Karpas-422 (cell line): ENCODE data around the gene ARMC9. TPM values are rescaled to one million over a fixed set of nuclear protein-coding genes. Genes with fewer than 3 reads are reported as not detected.

Source experiments
- DNase-seq: peaks from one replicate; pipeline ENCODE4 v3.0.0-alpha.2; 2015
- H2AFZ ChIP-seq: fragments of 200-600 bp; sonication (generic); 2 replicates; pipeline ENCODE4 v1.6.1; 2014; ENCODE audit warnings: antibody characterized with exemption, low read length, mixed read lengths
- H3K27ac ChIP-seq: fragments of 200-600 bp; sonication (generic); 2 replicates; pipeline ENCODE4 v1.5.1; 2014; ENCODE audit warnings: mild to moderate bottlenecking, low read length, moderate library complexity
- H3K27me3 ChIP-seq: fragments of 200-600 bp; sonication (generic); 2 replicates; pipeline ENCODE4 v1.6.1; 2014; ENCODE audit warnings: low read length, mixed read lengths
- H3K36me3 ChIP-seq: fragments of 200-600 bp; sonication (generic); 2 replicates; pipeline ENCODE4 v1.6.1; 2014; ENCODE audit warnings: low read length, mixed read lengths; ENCODE audit not compliant: insufficient read depth
- H3K4me1 ChIP-seq: fragments of 200-600 bp; sonication (generic); 2 replicates; pipeline ENCODE4 v1.6.1; 2014; ENCODE audit warnings: mild to moderate bottlenecking, low read length, mixed read lengths
- H3K4me2 ChIP-seq: fragments of 200-600 bp; sonication (generic); 2 replicates; pipeline ENCODE4 v1.6.1; 2014; ENCODE audit warnings: low read length, low read depth, mild to moderate bottlenecking; ENCODE audit not compliant: poor library complexity, severe bottlenecking
- H3K4me3 ChIP-seq: fragments of 200-600 bp; sonication (generic); 2 replicates; pipeline ENCODE4 v1.5.1; 2014; ENCODE audit warnings: mild to moderate bottlenecking, antibody characterized with exemption, low read length, mixed read lengths
- H3K79me2 ChIP-seq: fragments of 200-600 bp; sonication (generic); 2 replicates; pipeline ENCODE4 v1.6.1; 2014; ENCODE audit warnings: mild to moderate bottlenecking, low read length, mixed read lengths
- H3K9ac ChIP-seq: fragments of 200-600 bp; sonication (generic); 2 replicates; pipeline ENCODE4 v1.6.0; 2014; ENCODE audit warnings: low read length
- H3K9me2 ChIP-seq: fragments of 200-600 bp; sonication (generic), shearing (Covaris generic); replicated peaks from 2 replicates; pipeline ENCODE4 v1.6.0; 2014; ENCODE audit warnings: mild to moderate bottlenecking, low read length, moderate library complexity; ENCODE audit not compliant: insufficient read depth
- H3K9me3 ChIP-seq: fragments of 300-700, 200-600 bp; sonication (generic); 2 replicates; pipeline ENCODE4 v1.6.1; 2014; ENCODE audit warnings: low read length, mixed read lengths
- H4K20me1 ChIP-seq: fragments of 200-600 bp; sonication (generic); 2 replicates; pipeline ENCODE4 v1.6.1; 2014; ENCODE audit warnings: mild to moderate bottlenecking, antibody characterized with exemption, low read length, low read depth; ENCODE audit not compliant: insufficient read depth
- total RNA-seq: library from RNA; depleted of rRNA; stranded (reverse); fragments of >200 nt; shearing (Covaris generic); gene quantifications from 2 replicates; pipeline ENCODE4 v1.2.3, GENCODE V29; 2014; ENCODE audit warnings: low replicate concordance

ARMC9 gene
- total RNA-seq, 1 experiment from 2014 or later: 7.7 TPM

DNA sequence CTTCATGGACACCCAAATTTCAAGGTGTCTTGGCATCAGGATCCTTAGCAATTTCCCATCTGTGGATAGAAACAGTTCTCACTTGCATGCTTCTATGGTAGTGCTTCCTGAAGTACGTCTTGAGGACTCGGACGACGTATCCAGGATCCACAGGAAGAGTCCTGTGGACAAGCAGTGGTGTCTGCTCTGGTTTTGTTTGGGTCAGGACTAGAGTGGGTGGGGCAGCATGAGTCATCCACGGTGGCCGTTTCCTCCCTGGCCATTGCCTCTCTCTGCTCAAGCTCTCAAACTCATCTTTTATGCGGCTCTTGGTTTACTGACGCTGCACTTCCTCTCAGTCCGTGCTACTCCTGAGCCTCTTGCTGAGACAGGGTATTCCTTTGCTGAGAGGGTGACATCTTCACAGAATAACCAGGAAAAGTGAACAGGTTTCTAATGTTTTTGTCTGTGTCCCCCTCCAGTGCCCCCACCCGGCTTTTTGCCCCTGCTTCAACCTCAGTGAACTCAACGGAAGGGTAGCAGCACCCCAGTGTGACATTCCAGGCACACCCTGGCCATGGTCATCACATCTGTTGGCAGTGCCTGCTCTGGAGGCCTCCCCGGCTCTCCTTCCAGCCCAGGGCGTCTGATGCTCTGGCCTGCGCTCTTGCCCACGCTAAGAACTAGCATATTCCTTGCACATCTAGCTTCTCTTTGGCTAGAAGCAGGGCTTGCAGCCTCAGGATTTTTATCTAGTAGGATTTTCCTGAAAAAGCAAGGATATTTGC lies 62.2 kb downstream of the ARMC9 start:
- Histone ChIP-seq H3K27me3 (no peaks in the 10 kb centered on the region), H3K36me3 (no peaks in the 10 kb centered on the region), H3K4me1 (no peaks in the 10 kb centered on the region), H2AFZ (no peak overlapping the region), H3K9me3 (no peaks in the 10 kb centered on the region), H3K9me2 (no peaks in the 10 kb centered on the region), H4K20me1 (no peaks in the 10 kb centered on the region), H3K4me2 (no peak overlapping the region), H3K27ac (no peak overlapping the region), H3K4me3 (no peak overlapping the region), H3K9ac (no peak overlapping the region), H3K79me2 (no peaks in the 10 kb centered on the region)
- no peak for DNase-seq

DNA sequence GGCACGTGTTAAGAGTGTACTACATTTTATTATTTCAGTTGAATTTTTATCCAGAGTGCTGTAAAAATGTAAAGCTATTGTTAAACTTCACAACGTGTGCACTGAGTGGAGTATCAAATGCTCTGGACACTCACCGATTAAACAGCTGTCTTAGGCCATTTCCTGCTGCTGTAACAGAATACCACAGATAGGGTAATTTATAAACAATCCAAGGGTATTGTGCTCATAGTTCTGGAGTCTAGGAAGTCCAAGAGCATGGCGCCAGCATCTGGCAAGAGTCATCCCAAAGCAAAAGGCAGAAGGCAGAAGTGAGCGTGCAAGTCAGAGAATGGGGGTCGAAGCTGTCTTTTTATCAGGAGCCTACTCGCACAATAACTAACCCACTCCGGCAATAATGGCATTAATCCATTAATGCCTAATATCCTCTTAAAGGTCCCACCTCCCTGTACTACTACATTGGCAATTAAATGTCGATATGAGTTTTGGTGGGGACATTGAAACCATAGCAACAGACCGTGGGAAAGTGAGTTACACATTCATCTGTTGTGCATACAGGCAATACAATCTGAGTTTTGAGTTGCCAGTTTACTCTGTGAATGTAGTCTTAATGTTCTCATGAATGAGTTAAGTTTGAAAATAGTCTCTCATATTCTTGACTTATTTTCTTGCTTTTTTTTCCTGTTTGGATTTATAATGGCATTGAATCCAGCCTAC lies 64.8 kb downstream of the ARMC9 start:
- H4K20me1 ChIP-seq: no peaks in the 10 kb centered on the region
- H3K36me3 ChIP-seq: no peaks in the 10 kb centered on the region
- H3K27ac ChIP-seq: no peak overlapping the region
- H3K4me1 ChIP-seq: no peaks in the 10 kb centered on the region
- no peak for DNase-seq
- H3K9me3 ChIP-seq: no peaks in the 10 kb centered on the region
- no peaks in the 10 kb centered on the region for H3K79me2 ChIP-seq
- no peaks in the 10 kb centered on the region for H3K9me2 ChIP-seq
- H3K27me3 ChIP-seq: no peaks in the 10 kb centered on the region
- H3K9ac ChIP-seq: no peak overlapping the region
- H2AFZ ChIP-seq: no peak overlapping the region
- H3K4me2 ChIP-seq: no peak overlapping the region
- H3K4me3 ChIP-seq: no peak overlapping the region

- H3K36me3 ChIP-seq: no peaks in the 10 kb centered on the region
Observed at GRCh38 chr2:231270221-231271114, 72.0 kb downstream of the ARMC9 start.

GRCh38 chr2:231272991-231273390 lies 74.6 kb downstream of the ARMC9 start:
- Histone ChIP-seq H3K9ac (no peak overlapping the region), H2AFZ (no peak overlapping the region), H3K9me2 (no peaks in the 10 kb centered on the region), H3K79me2 (no peaks in the 10 kb centered on the region), H3K36me3 (no peaks in the 10 kb centered on the region), H3K4me1 (no peaks in the 10 kb centered on the region), H3K4me3 (no peak overlapping the region), H3K9me3 (no peaks in the 10 kb centered on the region), H3K4me2 (no peak overlapping the region), H3K27ac (no peak overlapping the region), H4K20me1 (no peaks in the 10 kb centered on the region), H3K27me3 (no peaks in the 10 kb centered on the region)
- no peak for DNase-seq

More at GRCh38 chr2:231270221-231271114, 72.0 kb downstream of the ARMC9 start:
- Histone ChIP-seq H3K9me2 (no peaks in the 10 kb centered on the region), H3K79me2 (no peaks in the 10 kb centered on the region), H2AFZ (no peak overlapping the region), H3K27me3 (no peaks in the 10 kb centered on the region), H3K4me2 (no peak overlapping the region), H3K4me3 (no peak overlapping the region), H3K9ac (no peak overlapping the region), H3K4me1 (no peaks in the 10 kb centered on the region), H4K20me1 (no peaks in the 10 kb centered on the region), H3K27ac (no peak overlapping the region), H3K9me3 (no peaks in the 10 kb centered on the region)
- no peak for DNase-seq

- no peak overlapping the region for H3K9ac ChIP-seq
Observed at GRCh38 chr2:231276987-231277386, 78.6 kb downstream of the ARMC9 start.

GRCh38 chr2:231277962-231278361 lies 79.5 kb downstream of the ARMC9 start:
- Histone ChIP-seq H3K9ac (no peak overlapping the region), H3K4me1 (no peaks in the 10 kb centered on the region), H3K4me2 (no peak overlapping the region), H3K4me3 (no peak overlapping the region), H3K9me2 (no peaks in the 10 kb centered on the region), H3K9me3 (no peaks in the 10 kb centered on the region), H2AFZ (no peak overlapping the region), H3K36me3 (no peaks in the 10 kb centered on the region), H3K27me3 (no peaks in the 10 kb centered on the region), H3K79me2 (no peaks in the 10 kb centered on the region), H4K20me1 (no peaks in the 10 kb centered on the region), H3K27ac (no peak overlapping the region)
- DNase-seq: no peak

More at GRCh38 chr2:231276987-231277386, 78.6 kb downstream of the ARMC9 start:
- no peaks in the 10 kb centered on the region for H3K9me3 ChIP-seq
- no peaks in the 10 kb centered on the region for H4K20me1 ChIP-seq
- H3K4me2 ChIP-seq: no peak overlapping the region
- no peaks in the 10 kb centered on the region for H3K4me1 ChIP-seq
- no peaks in the 10 kb centered on the region for H3K36me3 ChIP-seq
- H3K27ac ChIP-seq: no peak overlapping the region
- no peaks in the 10 kb centered on the region for H3K79me2 ChIP-seq
- DNase-seq: no peak
- no peak overlapping the region for H2AFZ ChIP-seq
- H3K27me3 ChIP-seq: no peaks in the 10 kb centered on the region
- H3K4me3 ChIP-seq: no peak overlapping the region
- no peaks in the 10 kb centered on the region for H3K9me2 ChIP-seq

DNA sequence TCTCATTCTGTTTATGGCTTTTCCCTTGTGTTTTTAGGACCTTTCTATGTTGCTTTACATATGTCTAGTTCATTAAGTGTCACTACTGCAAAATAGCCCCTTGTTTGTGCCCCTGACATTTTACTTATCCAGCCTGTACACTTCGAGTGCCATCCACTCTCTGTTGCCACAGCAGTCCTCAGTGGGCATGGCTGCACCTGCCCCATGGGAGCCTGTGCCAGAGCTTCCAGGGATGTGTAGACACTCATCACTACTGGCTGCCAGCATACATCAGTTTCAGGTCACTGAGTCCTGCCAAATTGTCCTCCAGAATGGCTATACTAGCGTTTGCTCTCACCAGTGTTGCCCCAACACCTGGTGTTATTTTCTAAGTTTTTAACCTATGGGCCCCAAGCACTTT lies 80.4 kb downstream of the ARMC9 start:
- no peaks in the 10 kb centered on the region for H3K27me3 ChIP-seq
- H3K9me2 ChIP-seq: no peaks in the 10 kb centered on the region

DNA sequence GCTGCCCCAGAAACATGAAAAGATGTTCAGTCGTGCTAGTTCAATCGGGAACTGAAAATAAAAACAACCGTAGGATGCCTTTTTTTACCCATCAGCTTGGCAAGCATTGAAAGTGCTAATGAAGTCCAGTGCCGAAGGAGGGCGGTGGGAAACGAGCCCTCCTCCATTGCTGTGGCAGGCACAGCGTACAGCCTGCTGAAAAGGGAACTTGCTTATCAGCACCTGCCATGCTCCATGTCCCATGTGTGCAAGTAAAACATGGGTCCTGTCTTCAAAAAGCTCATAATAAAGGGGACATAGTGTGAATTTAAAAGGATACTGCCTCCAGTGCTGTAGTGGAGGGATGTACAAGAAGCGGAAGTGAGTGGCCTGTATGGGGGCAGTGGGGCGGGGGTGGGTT lies 82.4 kb downstream of the ARMC9 start:
- Histone ChIP-seq H3K27ac (no peak overlapping the region), H3K4me2 (no peak overlapping the region), H3K4me3 (no peak overlapping the region), H3K36me3 (no peaks in the 10 kb centered on the region), H3K9ac (no peak overlapping the region), H3K27me3 (no peaks in the 10 kb centered on the region), H3K4me1 (no peaks in the 10 kb centered on the region), H3K9me3 (no peaks in the 10 kb centered on the region), H2AFZ (no peak overlapping the region), H3K9me2 (no peaks in the 10 kb centered on the region), H4K20me1 (no peaks in the 10 kb centered on the region), H3K79me2 (no peaks in the 10 kb centered on the region)
- no peak for DNase-seq

More for the DNA sequence above, 80.4 kb downstream of the ARMC9 start:
- no peak overlapping the region for H3K4me3 ChIP-seq
- no peaks in the 10 kb centered on the region for H3K79me2 ChIP-seq
- H3K9ac ChIP-seq: no peak overlapping the region
- DNase-seq: no peak
- H3K36me3 ChIP-seq: no peaks in the 10 kb centered on the region
- no peaks in the 10 kb centered on the region for H3K4me1 ChIP-seq
- H3K27ac ChIP-seq: no peak overlapping the region
- H3K9me3 ChIP-seq: no peaks in the 10 kb centered on the region
- H3K4me2 ChIP-seq: no peak overlapping the region
- no peaks in the 10 kb centered on the region for H4K20me1 ChIP-seq
- no peak overlapping the region for H2AFZ ChIP-seq
